ENCODE measurements around the gene CXCR3.
A peak's percentile ranks its signal among the peaks of the same experiment; 100 is the strongest.
"Not testable (repeated sequence)": the region's sequence is repeated elsewhere in the genome, so short reads cannot be mapped to it uniquely, and the experiment has no call there.

Gene CXCR3

GRCh38 chrX:71618303-71618721, at the start of gene CXCR3:
TSS of gene CXCR3 (minus strand) at chrX:71618511. CDS start at chrX:71618449, 62 bp downstream.
- DNase-seq: no peak

GRCh38 chrX:71667328-71668247, 49.3 kb upstream of the CXCR3 start, which contains the start of gene LOC101059915:
TSS of gene LOC101059915 (plus strand) at chrX:71667546.
- no peak for DNase-seq

DNA sequence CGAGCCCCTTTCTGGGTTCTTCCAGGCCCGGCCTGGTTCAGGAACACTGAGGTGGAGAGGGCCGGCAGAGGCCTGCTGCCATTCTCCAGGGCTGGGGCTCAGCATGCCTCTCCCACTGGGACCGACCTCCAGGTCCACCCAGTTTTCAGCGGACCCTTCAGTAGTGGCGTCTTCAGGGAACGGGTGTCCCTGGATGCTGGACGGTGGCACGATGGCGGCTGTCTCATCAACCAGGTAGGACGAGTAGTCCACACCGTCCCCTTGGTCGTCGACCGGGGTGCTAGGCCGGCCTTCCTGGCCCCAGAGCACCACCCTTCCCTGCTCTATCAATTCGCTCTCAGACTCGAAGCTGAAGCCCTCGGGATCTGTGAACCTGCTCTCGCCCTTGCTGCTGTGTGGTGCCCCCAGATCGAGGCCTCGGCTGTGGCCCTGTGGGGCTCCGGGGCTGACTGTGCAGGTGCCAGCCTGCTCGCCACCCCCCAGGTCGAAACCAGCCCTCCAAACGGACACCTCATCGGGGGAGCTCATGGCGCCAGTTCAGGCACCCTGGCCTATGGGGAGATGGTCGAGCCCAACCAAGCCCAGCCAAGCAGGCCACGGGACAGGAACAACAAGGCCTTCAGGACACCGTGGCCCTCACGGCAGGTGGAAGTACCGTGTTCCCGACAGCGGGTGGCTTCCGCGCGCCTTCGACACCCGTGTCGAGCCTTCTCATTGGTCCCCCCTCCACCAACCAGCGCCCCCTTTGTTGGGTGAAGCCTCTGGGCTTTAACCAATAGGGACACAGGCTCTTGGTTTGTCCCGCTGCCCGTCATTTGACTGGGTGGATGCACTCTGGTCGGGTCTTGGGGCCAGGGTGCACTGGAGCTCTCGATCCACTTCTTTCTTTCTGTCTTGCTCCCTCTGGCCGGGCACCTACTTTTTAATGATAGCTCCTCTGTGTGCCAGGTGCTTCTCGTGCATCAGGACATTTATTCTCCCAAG, 48.2 kb upstream of the CXCR3 start:
- DNase-seq: no peak

- no peak for DNase-seq
Measured at GRCh38 chrX:71665747-71666146, 47.4 kb upstream of the CXCR3 start.

DNA sequence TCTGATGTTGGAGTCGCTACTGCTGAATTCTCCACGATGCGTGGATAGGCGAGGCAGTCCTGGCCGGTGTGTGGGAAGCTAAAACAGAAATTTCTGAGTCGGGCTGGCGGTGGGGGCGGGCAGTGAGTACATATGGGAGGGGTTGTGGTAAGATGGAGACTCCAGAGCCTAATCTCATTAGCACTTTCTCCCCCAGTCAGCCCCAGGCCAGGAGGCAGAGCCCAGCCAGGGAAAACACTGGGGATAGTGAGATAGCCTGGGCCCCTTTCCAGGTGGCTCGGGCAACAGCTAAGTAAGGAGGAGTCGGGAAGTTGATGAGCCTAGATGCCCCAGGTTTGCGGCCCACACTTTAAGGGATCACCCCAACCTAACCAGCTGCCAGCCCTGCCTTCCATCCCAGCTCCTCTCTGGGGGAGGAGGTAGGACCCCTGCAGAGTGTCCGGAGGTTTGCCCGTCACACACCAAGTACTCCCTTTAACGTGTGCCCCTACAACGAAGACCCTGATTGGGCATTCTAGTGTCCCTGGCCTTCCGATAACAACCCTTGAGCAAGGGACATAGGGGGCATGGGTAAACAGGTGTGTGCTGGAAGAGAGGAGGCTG, 46.7 kb upstream of the CXCR3 start:
- no peak for DNase-seq

DNA sequence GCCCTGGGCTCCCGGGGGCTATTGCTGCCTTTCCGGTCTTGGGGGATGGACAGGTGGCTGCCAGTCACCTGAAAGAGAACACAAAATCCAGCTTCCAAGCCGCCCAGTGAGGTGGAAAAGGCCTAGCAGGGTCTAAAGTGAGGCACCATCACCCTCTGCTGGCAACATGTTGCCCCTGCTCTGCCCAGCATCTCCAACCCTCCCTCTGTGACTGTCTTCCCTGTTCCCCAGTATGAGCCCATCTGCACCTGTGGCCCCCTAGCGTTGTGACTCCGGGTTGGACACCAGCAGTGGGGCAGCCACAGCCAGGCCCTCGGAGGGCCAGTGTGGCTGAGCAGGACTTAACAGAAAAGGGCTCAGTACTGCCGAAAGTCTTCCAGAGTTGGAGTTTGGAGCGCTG, 45.9 kb upstream of the CXCR3 start:
- DNase-seq: peak; percentile 13 to 46

- DNase-seq: not testable (repeated sequence)
Measured at GRCh38 chrX:71663238-71663637, 44.9 kb upstream of the CXCR3 start.

GRCh38 chrX:71662654-71663053, 44.3 kb upstream of the CXCR3 start:
- not testable (repeated sequence) for DNase-seq

DNA sequence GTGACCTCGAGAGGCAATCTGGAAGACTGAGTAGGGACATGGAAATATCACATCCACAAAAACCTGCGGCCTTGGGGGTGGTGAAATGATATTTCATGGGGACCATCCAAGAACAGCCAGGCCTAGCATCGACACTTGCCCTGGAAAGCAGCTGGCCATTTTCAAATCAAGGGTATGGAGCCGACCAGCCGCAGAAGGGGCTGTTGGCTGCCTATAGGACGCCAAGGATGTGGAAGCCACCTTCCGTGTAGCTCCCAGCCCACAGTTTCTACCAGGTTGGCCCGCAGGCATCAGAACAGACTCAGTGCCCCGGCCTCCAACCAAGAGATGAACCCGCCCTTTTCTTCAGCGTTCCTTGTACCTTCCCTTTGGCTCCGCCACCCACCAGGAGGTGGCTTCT, 43.6 kb upstream of the CXCR3 start:
- DNase-seq: no peak

- no peak for DNase-seq
Measured at GRCh38 chrX:71660562-71661416, 42.5 kb upstream of the CXCR3 start.

GRCh38 chrX:71659959-71660358, 41.6 kb upstream of the CXCR3 start:
- no peak for DNase-seq

GRCh38 chrX:71659342-71659741, 41.0 kb upstream of the CXCR3 start:
- no peak for DNase-seq

DNA sequence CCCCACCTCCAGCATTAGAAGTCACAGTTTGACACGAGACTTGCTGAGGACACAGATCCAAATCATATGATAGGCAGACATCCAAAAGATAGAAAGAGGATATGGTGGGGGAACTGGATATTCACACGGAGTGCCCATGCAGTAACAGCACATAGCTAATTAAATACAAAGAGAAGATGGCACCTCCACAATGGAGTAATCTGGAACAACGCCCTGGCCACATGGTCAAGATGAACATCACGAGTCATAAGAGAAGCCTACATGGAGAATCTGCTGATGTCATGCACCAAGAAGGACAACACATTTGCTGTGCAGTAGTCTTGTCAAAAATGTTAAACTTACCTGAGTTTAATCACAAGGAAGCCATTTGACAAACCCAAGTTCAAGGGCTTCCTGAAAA, 39.0 kb upstream of the CXCR3 start:
- no peak for DNase-seq

DNA sequence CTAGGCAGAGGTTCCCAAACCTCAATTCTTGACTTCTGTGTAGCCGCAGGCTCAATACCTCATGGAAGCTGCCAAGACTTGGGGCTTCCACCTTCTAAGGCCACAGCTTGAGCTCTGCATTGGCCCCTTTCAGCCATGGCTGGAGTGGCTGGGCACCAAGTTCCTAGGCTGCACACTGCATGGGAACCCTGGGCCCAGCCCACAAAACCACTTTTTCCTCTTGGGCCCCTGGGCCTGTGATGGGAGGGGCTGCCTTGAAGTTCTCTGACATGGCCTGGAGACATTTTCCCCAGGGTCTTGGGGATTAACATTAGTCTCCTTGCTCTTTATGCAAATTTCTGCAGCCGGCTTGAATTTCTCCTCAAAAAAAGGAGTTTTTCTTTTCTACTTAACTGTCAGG, 35.0 kb upstream of the CXCR3 start:
- DNase-seq: no peak

GRCh38 chrX:71652405-71652804, 34.1 kb upstream of the CXCR3 start:
- peak; percentile 1 to 49 for DNase-seq

DNA sequence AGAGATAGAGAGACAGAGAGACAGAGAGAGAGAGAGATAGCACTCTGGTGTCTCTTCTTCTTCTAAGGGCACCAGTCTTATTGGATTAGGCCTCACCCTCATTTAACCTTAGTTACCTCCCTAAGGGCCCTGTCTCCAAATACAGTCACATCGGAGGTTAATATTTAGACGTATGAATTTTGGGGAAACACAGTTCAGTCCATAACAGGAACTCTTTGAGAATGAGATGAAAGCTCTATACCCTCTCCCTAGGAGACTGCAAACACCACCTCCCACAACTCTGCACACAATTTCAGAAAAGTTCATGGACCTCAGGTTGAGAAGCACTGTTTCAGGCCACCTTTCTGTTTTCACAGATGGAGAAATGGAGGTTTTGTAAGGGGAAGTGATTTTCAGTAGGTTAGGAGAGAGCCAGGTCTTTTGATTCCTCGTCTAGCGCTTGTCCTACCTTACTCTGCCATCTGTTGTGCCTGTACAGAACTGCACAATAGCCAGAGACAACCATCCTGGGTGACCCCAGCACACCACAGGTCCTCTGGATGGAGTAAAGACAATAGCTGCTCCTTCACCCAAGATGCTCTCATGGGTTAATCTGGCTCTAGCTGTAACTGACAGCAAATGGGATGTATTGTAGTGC, 32.1 kb upstream of the CXCR3 start:
- DNase-seq: no peak

DNA sequence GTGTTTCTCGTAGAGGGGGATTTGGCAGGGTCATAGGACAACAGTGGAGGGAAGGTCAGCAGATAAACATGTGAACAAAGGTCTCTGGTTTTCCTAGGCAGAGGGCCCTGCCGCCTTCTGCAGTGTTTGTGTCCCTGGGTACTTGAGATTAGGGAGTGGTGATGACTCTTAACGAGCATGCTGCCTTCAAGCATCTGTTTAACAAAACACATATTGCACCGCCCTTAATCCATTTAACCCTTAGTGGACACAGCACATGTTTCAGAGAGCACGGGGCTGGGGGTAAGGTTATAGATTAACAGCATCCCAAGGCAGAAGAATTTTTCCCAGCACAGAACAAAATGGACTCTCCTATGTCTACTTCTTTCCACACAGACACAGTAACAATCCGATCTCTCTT, 26.1 kb upstream of the CXCR3 start:
- not testable (repeated sequence) for DNase-seq

DNA sequence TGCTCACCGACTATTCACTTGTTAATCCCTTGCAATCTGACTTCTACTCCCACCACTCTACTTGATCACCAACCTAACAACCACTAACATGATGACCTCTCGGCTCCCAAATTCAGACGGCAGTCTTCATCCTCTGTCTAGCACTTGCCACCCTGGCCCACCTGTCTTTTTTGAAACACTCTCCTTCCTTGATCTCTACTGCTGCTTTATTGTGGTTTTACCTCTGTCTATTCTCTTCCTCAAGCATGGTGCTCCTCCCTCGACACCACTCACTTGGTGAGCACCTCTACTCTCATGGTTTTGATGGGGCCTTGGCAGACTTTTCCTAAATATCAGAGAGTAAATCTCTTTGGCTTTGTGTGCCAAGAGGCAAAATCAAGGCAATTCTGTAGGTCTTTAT, 21.7 kb upstream of the CXCR3 start:
- DNase-seq: no peak

DNA sequence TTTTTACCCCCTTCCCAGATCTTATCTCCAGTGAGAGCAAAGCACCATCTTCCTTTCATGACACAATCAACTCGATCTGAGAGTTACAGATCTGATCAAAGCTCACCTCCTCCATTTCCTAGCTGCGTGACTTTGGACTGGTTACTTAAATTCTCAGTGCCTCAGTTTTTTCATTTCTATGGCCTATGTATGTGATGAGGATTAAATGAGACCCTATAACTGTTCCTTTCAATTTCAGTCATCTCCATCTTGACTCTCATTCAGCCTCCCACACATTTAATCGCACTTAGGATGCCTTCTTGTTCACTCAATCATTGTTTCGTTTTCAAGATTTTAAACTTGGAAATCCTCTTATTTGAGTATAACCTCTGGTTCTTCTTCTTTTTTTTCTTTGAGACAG, 20.1 kb upstream of the CXCR3 start:
- DNase-seq: no peak

- no peak for DNase-seq
Measured at GRCh38 chrX:71637848-71638247, 19.5 kb upstream of the CXCR3 start.

- no peak for DNase-seq
Measured at GRCh38 chrX:71637253-71637618, 18.9 kb upstream of the CXCR3 start.

Measured in SW 1271 (cell line).